Glomerular endothelial cell (primary cell): ENCODE results near the gene BAG5. TPM values are rescaled to one million over a fixed set of nuclear protein-coding genes. Genes with fewer than 3 reads are reported as not detected.

Source experiments
- DNase-seq: peaks from one replicate; pipeline ENCODE4 v3.0.0-alpha.2; 2011; ENCODE audit warnings: low read depth, low spot score; ENCODE audit errors: extremely low read depth
- total RNA-seq: library from RNA; depleted of rRNA; stranded (reverse); fragments of >200 nt; gene quantifications from 2 replicates; pipeline ENCODE4 v1.2.3, GENCODE V29; 2015

BAG5 gene
- total RNA-seq, 1 donor from 2014 or later = 23.8 TPM

GRCh38 chr14:103547941-103548462 is 14.5 kb downstream of the BAG5 start:
- no peak for DNase-seq

DNA sequence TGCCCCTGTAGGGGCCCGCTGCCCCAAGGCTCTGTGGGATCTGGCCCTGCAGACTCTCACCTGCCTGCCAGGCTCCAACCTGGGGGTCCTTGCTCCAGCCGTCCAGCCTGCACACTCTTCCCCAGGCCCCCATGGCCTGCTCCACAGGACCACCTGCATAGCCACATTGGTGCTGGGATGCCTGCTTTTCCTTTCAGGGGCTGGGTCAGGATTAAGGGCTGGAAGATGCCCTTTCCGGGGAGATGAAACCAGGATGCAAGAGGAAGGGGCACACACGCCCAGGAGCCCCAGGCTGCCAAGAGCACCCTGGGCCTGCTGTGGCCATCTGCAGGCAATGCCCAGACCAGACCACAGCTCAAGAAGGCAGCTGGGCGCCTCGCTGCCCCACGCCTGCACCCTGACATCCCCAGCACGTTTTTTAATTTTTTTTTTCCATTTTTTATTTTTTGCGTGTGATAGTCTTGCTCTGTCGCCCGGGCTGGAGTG is 15.0 kb downstream of the BAG5 start:
- DNase-seq = no peak

DNA sequence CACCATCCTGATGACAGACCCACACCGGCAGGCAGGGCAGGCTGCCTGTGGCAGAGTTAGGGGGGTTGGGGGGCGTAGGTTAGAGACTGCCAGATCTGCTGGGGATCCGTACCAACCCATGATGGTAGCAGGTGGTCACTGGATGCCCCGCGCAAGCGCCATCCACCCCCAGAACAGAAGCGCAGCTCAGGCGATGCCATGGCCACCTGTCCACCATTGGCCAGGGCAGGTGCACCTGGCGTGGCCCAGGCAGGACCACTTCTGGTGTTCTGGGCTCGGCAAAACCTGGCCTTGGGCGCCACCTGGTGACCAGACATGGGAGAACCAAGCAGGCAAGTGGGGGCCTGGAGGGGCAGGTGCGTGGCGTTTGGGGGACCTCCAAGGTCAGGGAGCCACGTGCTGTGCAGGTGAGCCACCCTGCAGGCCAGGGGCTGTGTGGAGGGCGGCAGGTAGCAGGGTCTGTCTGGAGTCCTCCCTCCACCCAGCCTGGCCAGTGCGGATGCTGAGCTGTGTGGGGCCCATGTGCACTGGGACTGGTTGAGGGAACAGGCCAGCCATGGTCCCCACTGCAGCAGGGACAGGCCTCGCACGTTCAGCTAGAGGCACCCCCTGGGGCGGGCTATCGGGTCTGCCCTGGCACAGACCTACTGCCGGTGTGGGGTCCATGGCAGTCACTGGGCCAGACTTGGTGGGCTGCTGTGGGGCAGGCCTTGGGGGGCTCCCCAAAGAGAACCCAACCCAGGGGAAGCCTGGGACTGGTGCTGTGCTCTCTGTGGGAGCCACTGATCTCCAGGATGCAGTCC is 15.6 kb downstream of the BAG5 start:
- no peak for DNase-seq

- no peak for DNase-seq
Observed at GRCh38 chr14:103545915-103546651, 16.4 kb downstream of the BAG5 start.

DNA sequence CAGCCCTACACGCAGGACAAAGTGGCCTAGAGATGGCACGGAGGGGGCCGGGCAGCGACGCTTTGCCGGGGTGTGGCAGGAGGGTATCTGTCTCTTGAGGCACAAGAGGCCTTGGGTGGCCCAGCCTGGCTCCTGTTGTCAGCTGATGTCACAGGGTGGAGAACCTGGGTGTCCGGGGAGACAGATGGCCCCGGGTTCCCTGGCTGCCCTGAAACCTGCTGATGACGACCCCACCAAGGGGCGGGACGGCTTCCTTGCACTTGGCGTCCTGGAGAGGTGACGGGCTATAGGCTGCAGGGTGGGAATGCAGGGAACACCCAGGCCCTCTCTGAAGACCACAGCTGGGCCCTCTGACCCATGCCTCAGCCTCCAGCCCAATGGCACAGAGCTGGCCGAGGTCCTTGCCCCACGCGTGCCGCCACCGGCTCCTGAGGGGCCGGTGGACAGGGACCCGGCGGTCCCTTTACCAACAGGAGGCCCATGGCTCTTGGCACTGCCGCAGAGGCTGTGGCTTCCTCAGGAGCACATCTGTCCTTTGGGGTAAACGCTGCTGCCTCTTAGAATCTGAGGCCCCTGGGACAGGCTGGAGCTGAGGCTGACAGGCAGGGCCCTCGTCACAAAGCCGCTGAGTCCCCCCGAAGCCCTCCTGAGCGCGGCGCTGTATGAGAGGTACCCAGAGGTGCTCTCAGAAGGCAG is 17.1 kb downstream of the BAG5 start:
- no peak for DNase-seq

DNA sequence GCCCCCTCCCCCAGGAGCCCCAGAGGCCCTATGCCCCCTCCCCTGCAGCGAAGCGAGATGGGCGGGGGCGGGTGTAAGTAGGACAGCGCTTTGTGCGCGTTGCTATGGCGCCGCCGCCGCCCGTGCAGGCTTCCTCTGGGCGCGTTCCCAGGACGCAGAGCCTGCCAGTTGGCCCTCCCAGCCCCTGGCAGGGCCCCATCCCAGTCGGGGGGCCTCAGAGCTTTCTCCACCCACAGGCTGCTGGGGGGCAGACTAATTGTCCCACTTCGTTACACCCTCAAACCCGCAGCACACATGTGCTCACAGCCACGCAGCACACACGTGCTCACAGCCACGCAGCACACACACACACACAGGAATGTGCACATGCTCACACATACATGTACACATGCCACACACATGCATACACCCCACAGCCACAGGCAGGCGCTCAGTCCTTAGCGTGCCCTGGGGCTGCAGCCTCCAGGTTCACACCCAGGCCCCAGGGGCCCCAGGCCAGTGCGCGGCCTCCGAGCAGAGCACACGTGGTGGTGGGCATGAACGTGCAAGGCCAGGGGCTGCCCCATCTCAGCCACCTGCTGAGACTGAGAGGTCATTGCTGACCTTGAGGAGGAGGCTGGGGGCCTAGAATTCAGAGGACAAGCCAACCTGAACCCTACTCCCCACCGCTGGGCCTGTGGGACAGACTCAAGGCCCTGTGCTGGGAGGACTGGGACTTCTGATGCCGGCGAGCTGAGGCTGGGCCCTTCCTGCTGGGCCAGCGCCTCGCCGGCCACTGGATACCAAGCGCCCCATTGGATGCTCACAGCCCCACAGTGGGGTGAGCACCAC is 17.9 kb downstream of the BAG5 start:
- no peak for DNase-seq

DNA sequence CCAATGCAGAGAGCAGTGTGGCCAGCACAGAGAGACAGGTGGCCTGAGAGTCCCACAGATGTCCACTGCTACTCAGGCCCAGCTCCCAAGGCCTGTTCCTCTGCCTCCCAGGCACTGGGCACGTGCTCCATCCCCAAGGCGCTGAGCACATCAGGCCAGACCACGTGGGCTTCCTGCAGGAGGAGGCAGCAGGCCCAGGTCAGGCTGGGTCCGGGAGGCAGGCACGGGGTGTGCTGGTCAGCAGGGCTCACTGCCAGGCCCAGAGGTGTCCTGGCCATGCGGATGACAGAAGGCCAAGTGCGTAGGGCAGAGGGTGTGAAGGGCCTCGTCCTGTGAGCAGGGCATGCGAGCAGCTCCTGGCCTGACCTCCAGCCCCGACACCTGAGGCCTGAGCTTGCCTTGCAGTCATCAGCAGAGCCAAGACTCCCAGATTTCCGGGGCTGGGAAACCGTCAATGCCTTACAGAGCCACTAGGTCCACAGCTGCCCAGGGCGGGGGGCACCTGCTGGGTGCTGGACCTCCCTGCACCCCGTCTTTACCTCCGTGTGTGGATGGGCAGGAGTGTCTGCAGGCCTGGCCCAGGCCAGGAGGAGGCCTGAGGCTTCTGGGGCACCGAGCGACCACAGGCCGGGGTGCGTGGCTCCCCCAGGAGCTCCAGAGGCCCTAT is 18.6 kb downstream of the BAG5 start:
- no peak for DNase-seq

DNA sequence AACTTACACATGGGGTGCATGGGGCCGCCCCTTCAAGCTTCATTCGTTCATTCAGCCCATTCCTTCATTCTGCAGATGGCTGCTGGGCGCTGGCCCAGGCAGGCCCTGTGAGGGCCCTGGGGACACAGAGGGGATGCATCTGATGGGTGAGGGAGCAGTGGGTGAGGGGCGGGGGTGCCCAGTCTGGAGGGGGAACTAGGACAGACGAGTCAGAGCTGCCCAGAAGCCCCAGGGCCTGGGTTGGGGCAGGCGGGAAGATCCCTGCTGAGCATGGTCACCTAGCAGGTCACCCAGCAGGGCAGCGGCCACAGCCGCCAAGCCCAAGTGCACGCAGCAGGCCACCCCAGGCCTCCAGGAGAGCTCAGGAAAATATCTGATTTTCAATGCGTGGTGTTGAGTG is 19.3 kb downstream of the BAG5 start:
- no peak for DNase-seq

DNA sequence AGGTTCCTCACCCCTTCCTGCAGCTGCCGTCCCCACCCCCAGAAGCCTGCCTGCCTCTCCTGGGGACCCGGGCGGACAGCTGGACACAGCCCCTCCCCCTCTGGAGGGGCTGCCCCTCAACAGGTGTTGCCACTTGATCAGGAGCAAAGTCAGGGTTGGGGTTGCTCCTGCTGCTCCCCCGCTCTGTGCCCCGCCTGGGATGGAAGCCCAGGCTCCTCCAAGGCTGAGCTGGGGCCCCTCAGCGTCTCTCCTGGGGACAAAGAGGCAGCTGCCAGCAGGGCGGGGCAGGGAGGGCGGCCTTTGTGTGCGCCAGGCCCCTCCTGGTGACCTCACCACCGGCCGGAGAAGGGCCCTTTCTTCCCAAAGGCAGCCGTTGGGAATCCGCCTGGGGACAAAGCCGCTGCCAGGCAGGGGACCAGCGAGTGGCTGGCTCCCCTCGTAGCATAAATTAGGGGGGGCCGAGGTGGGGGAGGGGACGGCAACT is 19.8 kb downstream of the BAG5 start:
- DNase-seq = no peak

GRCh38 chr14:103541709-103542604 is 20.5 kb downstream of the BAG5 start:
- no peak for DNase-seq

DNA sequence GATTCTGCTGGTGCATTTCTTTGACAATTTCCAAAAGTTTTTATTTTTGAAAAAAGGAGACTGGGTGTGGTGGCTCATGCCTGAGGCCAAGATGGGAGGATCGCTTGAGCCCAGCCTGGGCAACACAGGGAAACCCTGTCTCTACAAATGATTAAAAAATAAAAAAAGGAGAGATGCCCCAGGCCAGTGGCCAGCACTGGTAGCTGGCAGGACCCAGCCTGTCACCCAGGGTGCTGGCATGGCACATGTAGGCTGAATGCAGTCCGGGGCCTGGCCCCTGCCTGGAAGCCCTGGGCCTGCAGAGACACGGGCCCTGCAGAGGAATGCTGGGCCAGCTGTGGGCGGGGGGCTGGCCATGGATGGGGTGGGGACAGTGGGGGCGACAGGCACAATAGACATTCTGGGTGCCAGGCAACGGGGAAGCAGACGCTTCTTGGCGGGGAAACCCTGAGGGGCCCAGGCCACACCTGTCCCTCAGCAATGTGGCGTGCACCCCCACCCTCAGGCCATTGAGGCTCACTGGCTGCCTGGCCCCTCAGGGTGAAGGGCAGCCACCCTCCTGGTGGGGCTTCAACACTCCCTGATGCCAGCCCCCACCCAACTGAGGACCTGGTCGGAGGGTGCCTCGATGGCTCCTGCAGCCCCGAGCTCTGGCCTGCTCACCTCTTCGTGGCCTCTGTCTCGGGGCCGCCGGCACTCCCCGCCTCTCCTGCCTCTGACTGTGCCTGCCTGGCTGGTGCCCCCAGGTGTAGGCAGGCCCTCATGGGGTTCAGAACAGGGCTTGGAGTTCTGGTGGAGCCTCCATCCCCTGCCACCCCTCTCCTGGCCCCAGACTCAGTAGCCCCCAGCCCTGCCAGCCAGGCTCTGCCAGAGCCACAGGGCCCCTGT is 21.4 kb downstream of the BAG5 start:
- no peak for DNase-seq

GRCh38 chr14:103539056-103539825 is 23.2 kb downstream of the BAG5 start:
- DNase-seq = no peak

DNA sequence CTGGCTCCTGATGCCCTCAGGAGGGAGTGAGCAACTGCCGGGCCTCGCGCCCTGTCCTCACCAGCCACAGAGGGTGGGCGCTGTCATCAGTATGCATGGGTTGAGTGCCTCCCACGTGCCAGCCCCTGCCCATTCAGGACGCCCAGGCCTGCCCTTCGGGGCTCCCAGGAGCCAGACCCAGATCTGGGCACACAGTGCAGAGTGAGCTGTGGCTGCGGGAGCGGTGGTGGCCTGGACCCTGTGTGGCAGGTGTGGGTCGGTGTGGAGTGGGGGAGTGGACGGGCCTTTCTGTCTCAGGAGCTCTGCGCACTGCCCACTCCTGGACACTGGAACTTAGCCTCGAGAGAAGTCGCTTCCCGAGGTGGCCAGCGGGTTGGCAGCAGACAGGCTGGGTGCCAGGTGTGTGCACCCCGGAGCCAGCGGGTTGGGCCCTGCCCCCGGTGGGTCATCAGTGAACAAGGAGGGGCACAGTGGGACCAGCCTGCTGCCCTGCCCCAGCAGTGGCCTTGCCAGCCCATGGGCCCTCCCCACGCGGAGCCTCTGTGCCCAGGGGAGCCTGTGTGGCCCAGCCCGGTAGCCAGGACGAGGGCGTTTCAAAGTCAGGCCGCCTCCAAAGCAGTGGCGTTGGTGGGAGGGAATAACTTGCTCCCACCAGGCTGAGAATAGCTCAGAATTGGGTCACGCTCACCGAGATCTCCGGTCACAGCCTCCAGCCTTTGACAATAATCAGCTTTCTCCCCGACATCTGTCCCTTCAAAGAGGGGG is 24.0 kb downstream of the BAG5 start:
- no peak for DNase-seq

DNA sequence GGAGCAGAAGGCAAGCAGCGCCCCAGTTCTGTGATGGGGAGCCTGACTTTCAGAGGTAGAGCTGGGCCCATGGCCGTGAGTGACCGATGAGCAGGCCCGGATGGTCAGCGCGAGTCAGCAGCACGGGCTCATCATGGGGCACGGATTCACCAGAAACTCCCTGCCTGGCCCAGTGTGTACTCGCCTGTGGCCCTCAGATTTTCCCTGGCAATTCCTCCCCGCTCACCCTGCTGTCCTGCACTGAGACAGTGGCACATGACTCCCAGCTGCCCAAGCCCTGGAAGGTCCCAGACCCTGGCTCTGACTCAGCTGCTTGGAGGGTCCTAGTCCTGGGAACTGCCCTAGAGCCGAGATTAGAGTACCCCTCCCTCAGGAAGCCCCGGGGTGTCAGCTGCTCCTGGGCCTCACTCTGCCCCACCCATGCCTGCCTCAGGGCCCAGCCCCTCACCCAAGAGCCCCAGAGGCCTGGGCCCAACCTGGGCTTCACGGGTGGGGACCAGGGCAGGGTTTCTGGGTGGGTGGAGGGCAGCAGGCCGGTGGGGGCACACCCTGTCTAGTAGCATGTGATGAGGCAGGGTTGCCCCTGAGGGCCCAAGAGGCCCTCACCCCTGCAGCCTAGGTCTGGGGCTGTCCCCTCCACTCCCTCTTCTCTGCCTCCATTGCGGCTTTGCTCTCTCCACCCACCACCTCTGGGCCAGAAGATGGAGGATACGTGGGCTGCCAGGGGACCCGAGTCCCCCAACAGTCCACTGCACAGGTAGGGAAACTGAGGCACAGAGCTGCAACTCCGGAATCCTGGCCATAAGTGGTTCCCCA is 25.1 kb downstream of the BAG5 start:
- DNase-seq = no peak

DNA sequence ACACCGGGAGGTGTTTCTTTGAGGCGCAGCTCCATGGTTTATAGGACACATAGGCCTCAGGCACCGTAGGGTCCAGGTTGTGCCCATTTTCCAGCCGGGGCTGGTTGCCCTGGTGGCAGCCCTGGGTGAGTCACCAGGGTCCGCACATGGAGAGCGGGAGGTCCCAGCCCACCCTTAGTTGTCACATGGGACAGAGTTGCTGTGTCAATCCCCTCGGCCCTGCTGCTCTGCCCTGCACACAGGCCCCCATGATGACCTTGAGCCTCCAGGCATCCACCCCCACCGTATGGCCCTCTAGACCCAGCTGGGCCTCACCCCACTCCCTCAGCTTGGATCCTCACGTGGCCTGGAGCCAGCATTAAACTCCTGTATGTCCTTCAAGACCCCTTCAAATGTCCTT is 25.8 kb downstream of the BAG5 start:
- no peak for DNase-seq
